ENCODE measurements around the gene DGUOK.

The DGUOK gene

DNA sequence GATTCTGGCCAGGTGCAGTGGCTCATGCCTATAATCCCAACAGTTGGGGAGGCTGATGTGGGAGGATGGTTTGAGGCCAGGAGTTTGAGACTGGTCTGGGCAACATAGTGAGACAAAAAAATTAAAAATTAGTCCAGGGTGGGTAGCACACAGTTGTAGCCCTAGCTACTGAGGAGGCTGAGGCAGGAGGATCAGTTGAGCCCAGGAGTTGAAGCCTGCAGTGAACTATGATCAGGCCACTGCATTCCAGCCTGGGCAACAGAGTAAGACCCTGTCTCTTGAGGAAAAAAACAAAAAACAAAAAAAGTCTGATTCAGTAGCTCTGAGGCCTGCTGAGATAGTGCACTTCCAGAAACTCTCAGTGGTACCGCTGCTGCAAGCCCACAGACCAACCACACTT is 50.1 kb downstream of the DGUOK start:
- TF ChIP-seq, protein P1, sequence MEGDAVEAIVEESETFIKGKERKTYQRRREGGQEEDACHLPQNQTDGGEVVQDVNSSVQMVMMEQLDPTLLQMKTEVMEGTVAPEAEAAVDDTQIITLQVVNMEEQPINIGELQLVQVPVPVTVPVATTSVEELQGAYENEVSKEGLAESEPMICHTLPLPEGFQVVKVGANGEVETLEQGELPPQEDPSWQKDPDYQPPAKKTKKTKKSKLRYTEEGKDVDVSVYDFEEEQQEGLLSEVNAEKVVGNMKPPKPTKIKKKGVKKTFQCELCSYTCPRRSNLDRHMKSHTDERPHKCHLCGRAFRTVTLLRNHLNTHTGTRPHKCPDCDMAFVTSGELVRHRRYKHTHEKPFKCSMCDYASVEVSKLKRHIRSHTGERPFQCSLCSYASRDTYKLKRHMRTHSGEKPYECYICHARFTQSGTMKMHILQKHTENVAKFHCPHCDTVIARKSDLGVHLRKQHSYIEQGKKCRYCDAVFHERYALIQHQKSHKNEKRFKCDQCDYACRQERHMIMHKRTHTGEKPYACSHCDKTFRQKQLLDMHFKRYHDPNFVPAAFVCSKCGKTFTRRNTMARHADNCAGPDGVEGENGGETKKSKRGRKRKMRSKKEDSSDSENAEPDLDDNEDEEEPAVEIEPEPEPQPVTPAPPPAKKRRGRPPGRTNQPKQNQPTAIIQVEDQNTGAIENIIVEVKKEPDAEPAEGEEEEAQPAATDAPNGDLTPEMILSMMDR (IDR thresholded peaks at IDR 0.05; ENCODE audit: low read depth, low read length, missing control alignments), result no peak
- Histone ChIP-seq H3K27me3 (replicated peaks) (no peaks in the 10 kb centered on the region), H3K4me3 (ENCODE audit: low read depth, low read length) (no peak overlapping the region), H3K36me3 (replicated peaks) (no peaks in the 10 kb centered on the region), H3K27ac (no peak overlapping the region)
- no peak for DNase-seq
- in situ Hi-C loops (cut with HindIII; ENCODE audit: low pct_ligation_motif_present, low sequenced_read_pairs), result no loop called here

DNA sequence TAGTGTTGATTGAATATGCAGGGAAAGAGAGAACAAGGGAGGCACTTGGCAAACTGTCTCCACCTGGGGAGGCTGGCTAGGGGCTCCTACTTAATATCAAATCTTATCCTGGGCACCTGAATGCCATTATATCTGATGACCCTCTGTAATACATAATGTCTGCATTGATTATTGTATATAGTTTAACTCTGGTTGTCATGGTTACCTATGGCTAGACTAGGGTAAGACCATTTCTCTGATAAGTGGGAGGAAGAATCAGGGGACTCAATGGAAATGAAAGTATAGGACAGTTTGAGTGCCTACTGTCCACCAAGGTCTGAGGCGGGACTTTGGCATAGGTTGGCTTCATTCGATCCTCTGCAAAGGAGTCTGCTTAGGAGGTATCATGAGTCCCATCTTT is 50.8 kb downstream of the DGUOK start:
- Histone ChIP-seq H3K4me3 (ENCODE audit: low read depth, low read length) (no peak overlapping the region), H3K27ac (no peak overlapping the region), H3K27me3 (replicated peaks) (no peaks in the 10 kb centered on the region), H3K36me3 (replicated peaks) (no peaks in the 10 kb centered on the region)
- DNase-seq, result no peak
- TF ChIP-seq, protein P1 (IDR thresholded peaks at IDR 0.05; ENCODE audit: low read depth, low read length, missing control alignments), result no peak
- in situ Hi-C loops (cut with HindIII; ENCODE audit: low pct_ligation_motif_present, low sequenced_read_pairs), result no loop called here

DNA sequence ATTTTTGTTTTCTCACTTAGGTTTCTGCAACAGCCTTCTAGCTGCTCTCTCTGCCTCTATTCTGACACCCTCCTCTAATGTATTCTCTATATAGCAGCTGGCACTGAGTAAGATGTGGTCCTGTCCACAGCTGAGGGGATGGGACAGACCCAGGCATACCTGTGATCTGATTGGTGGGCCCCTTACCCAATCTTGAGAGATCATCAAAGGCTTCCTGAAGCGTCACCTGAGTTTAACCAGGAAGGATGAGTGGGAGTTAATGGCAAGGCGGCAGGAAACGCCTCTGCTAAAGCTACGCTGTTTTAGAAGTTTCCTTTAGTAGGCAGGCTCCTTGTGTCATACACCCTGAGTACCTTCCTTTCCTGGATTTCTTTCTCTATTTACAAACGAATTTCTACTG is 52.3 kb downstream of the DGUOK start:
- DNase-seq, result no peak
- no peaks in the 10 kb centered on the region for H3K36me3 ChIP-seq (replicated peaks)
- H3K27me3 ChIP-seq (replicated peaks), result no peaks in the 10 kb centered on the region
- in situ Hi-C loops (cut with HindIII; ENCODE audit: low pct_ligation_motif_present, low sequenced_read_pairs), result no loop called here
- H3K4me3 ChIP-seq (ENCODE audit: low read depth, low read length), result no peak overlapping the region
- H3K27ac ChIP-seq, result no peak overlapping the region
- TF ChIP-seq, protein P1 (IDR thresholded peaks at IDR 0.05; ENCODE audit: low read depth, low read length, missing control alignments), result no peak

DNA sequence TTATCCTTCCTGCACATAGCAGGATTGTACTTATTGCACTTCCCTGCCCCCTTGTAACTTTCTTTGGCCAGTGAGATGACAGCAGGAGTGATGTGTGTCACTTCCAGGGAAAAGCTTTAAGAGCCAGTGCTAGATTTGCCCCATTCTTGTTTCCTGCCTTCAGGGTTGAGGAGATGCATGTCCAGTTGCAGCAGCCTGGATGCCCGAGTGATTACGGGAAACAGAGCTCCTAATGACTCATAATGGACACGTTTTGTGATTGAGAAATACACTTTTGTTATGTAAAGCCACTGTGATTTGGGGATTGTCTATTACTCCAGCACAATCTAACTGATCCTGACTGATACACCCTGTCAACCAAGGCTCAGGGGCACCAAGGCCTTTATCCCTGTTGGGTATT is 53.0 kb downstream of the DGUOK start:
- Histone ChIP-seq H3K4me3 (ENCODE audit: low read depth, low read length) (no peak overlapping the region), H3K27ac (no peak overlapping the region), H3K36me3 (replicated peaks) (no peaks in the 10 kb centered on the region), H3K27me3 (replicated peaks) (no peaks in the 10 kb centered on the region)
- DNase-seq, result peak; percentile 77
- TF ChIP-seq, protein P1 (IDR thresholded peaks at IDR 0.05; ENCODE audit: low read depth, low read length, missing control alignments), result no peak
- in situ Hi-C loops (cut with HindIII; ENCODE audit: low pct_ligation_motif_present, low sequenced_read_pairs), result no loop called here

DNA sequence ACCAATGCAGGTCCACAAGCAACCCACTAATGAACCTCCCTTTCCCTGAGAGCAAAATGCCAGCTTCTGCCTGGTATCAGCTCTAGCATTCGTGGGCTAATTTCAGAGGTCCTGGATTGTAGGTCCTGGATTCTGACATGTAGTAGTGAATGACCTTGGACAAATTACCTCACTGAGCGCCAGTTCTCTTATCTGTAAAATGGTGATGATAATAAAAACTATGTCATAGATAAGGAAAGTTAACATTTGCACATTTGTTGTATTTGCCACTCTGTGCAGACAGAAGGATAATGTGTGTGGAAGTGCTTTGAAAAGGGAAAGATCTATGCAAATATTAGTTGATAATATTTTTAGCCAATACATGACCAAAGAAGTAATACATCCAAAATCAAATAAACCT is 53.9 kb downstream of the DGUOK start:
- TF ChIP-seq, protein P1 (IDR thresholded peaks at IDR 0.05; ENCODE audit: low read depth, low read length, missing control alignments), result no peak
- H3K27me3 ChIP-seq (replicated peaks), result no peaks in the 10 kb centered on the region
- H3K36me3 ChIP-seq (replicated peaks), result no peaks in the 10 kb centered on the region
- H3K4me3 ChIP-seq (ENCODE audit: low read depth, low read length), result no peak overlapping the region
- H3K27ac ChIP-seq, result no peak overlapping the region
- DNase-seq, result no peak
- in situ Hi-C loops (cut with HindIII; ENCODE audit: low pct_ligation_motif_present, low sequenced_read_pairs), result no loop called here

Data from brain microvascular endothelial cell (primary cell).